Measurements from ENCODE around the gene ABCC8.

GRCh38 chr11:17462940-17463339 is 13.7 kb downstream of the ABCC8 start:
- TF ChIP-seq POLR2A (IDR thresholded peaks at IDR 0.05; ENCODE audit: low read length) (no peak), BHLHE40 (IDR thresholded peaks at IDR 0.05; ENCODE audit: low read depth, low read length) (no peak), REST (IDR thresholded peaks at IDR 0.05) (no peak), CTCF (IDR thresholded peaks at IDR 0.05) (no peak), RFX5 (IDR thresholded peaks at IDR 0.05) (no peak), RCOR1 (IDR thresholded peaks at IDR 0.05; ENCODE audit: low read depth, low read length) (no peak), HMGXB4 (CRISPR knock-in tag; IDR thresholded peaks at IDR 0.05; ENCODE audit: borderline replicate concordance) (no peak), HOXA7 (CRISPR knock-in tag; IDR thresholded peaks at IDR 0.05) (no peak), CEBPB (IDR thresholded peaks at IDR 0.05) (no peak)

Measured in A549 (cell line).